NCI-H2227 treated with DMSO at 0.1 percent for 48 hours (cell line): ENCODE results near the gene CHMP4A.
"Not testable (repeated sequence)": the region's sequence is repeated elsewhere in the genome, so short reads cannot be mapped to it uniquely, and the experiment has no call there.

Source experiments
- DNase-seq: peaks from one replicate; lab custom pipeline; 2025; lab: John Stamatoyannopoulos, UW

CHMP4A gene

DNA sequence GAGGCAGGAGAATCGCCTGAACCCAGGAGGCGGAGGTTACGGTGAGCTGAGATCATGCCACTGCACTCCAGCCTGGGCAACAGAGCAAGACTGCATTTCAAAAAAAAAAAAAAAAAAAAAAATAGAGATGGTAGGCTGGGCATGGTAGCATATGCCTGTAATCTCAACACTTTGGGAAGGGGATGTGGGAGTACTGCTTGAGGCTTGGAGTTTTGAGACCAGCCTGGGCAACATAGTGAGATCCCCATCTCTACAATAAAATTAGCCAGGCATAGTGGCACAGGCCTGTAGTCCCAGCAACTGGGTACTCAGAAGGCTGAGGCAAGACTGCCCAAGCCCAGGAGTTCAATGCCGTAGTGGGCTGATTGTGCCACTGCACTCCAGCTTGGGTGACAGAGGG lies 9.7 kb upstream of the CHMP4A start:
- not testable (repeated sequence) for DNase-seq

DNA sequence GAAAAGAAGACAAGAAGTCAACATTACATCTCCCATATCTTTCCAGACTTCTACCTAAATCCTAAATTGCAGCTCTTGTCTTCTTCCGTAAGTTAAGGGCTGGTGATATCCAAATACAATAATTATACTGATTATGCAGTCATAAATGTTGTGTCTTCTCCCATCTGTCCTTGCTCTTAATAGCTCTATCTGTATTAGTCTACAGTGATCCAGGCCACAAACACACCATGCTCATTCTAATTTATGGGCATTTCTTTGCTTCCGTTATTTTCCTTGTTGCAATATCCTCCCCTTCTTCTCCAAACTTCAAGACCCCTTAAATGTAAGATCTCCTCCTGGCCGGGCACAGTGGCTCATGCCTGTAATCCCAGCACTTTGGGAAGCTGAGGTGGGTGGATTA lies 6.2 kb upstream of the CHMP4A start:
- DNase-seq: no peak

DNA sequence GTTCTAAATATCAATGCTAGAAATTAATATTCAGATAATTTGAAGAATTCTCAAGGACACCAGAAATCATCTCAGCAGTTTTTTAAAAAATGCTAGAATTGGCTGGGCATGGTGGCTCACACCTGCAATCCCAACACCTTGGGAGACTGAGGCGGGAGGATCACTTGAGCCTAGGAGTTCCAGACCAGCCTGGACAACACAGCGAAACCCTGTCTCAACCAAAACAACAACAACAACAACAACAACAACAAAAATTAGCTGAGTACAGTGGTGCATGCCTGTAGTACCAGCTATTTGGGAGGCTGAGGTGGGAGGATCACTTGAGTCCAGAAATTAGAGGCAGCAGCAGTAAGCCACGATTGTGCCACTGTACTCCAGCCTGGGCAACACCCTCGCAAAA lies 5.8 kb upstream of the CHMP4A start:
- no peak for DNase-seq

DNA sequence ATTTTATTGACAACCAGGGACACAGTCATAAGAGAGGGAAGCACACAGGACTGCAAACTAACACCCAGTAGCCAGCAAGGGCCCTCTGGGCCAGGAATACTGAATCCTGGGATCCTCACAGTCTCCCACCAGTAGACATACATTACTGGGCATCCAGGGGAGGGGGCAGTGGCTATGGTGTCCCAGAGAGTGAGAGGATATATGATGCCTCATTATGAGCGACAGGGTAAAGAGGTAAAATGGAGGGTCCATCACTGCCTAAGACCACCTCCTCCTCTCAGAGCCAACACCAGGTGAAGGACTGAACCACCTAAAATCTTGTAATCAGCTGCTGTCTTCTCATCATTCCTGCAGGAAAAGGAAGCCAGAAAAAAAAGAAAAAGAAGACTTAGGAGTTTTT lies 3.6 kb upstream of the CHMP4A start:
- not testable (repeated sequence) for DNase-seq

DNA sequence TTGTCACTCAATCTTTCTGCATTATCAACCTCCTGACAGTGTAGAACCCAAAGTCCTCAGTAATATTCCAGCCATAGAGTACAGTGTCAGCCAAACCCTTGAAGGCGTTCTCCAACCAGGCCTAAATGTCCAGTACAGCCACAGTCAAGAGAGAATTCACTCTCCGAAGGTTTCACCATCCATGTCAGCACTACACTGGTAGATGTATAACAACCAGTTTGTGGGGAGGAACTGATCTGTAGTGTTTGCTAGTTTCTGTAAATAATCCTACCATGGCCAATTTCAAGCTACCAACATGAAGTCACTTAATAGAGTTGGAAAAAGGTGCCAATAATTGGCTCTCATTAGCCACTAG lies 3.0 kb upstream of the CHMP4A start:
- no peak for DNase-seq

DNA sequence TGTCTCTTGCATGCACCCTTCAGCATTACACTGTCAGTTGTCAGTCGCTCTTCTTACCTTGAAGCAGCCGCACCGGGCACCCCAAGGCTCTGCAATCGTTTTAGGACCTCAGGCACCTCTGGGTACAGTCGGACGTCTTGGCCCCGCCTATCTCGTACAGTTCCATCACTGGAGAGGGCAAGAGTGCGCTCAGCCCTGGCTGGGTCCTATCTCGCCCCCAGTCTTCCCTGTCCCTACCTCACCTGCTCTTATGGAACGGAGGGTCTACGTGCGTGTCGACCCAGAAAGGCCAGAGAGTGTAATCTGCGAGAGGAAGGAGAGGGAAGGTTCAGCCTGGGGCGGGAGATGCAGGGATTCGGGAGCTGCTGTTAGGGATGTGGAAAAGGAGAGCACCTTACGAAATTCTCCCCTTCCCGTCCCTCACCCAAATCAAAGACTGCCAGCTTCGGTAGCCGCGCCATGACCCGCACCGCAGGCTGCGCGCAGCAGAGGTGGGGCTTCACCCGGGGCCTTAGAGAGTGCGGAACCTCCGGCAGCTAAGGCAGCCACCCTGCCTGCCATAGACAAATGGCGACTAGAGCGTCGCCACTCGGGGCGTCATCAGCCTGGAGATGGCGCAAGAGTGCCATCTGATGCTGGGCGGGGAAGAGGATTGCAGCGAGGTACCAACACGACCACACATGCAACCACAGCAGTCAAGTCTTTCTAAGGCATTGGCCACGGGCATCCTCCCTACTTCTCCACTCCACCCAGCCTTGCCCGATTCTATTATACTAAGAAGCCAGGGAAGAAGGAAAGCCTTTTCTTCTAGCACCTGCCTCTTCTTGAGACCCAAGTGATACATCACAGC lies 2.4 kb upstream of the CHMP4A start, which contains the start of gene MDP1:
MDP1 (minus strand) TSS at position 572 of the 850 bp plus-strand sequence; CDS start at position 461, 111 bp downstream.
- DNase-seq: peak; percentile 83

DNA sequence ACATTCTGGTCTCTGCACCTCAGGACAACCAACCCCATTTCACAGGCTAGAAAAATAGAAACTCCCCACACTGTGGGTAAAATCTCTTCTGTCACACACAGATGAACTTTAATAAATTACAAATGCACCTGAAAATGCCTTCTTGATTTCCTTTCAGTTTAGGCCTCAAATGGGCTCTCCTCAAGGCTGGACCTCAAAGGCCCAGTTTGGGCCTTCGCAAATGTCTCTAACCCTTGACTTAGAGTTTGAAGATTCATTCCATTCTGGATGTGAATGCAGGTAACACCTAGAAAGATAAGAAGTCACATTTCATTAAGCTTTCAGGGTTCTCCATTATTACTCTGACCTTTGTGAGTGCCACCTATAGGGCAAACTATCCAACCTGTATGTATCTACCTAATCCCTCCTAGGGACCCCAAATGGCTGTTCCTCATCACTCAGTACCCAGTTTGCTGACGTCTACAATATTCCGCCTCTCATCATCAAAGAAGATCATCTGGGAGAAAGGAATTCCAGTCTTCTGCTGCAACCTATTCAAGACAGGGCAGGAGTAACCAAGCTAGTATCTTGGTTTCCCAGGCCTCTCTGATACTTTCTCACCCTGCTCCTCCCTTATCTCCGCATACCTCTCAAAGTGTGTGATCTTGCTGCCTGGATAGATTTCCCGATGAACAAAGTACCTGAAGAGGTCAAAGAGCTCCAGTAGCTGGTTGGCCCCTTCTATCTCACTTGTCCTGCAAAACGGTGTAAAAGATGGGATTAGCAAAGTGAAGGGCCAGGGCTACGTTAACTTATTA lies 776 bp upstream of the CHMP4A start:
- DNase-seq: no peak

DNA sequence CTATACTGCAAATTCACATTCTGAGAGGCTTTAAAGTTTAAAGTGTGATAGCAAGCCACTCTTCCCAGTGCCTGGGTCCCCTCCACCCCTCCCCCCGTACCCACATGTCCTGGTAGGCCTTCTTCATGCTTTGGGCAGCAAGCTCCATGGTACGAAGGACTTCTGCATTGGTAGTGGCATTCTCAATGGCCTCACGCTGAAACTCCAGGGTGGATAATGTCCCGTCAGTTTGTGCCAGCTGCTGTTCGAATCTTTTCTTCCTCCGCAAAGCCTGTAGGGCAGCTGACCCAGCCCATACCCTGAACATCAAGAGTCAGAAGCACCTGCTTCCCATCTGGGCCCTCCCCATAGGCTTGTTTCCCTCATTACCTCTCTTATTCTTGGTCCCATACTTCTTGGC lies 2.0 kb downstream of the CHMP4A start:
- DNase-seq: no peak

DNA sequence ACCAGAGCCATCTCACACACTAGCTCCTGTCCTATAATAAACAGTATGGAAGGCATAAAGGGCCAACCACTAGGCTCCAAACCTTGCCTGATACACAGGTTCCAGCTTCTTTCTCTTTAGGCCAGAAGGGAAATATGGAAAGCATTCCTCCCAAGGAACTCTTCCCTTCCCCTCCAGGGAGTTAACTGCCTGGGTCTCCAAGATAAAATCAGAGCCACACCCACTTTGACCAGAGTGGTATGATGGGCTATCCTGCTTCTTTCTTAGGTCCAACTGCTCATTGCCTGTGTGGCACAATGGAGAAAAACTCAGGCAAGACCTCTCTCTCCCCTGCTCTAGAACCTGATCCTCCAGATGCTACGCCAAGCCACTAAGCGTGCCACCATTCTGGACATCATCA lies 5.7 kb downstream of the CHMP4A start:
- DNase-seq: no peak

DNA sequence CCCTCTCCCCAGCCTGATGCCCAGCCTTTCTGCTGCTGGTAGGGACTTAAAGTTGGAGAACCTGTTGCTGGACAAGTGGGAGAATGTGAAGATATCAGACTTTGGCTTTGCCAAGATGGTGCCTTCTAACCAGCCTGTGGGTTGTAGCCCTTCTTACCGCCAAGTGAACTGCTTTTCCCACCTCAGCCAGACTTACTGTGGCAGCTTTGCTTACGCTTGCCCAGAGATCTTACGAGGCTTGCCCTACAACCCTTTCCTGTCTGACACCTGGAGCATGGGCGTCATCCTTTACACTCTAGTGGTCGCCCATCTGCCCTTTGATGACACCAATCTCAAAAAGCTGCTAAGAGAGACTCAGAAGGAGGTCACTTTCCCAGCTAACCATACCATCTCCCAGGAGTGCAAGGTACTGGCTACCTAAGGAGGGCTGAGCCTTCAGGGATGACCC lies 6.2 kb downstream of the CHMP4A start:
- no peak for DNase-seq

DNA sequence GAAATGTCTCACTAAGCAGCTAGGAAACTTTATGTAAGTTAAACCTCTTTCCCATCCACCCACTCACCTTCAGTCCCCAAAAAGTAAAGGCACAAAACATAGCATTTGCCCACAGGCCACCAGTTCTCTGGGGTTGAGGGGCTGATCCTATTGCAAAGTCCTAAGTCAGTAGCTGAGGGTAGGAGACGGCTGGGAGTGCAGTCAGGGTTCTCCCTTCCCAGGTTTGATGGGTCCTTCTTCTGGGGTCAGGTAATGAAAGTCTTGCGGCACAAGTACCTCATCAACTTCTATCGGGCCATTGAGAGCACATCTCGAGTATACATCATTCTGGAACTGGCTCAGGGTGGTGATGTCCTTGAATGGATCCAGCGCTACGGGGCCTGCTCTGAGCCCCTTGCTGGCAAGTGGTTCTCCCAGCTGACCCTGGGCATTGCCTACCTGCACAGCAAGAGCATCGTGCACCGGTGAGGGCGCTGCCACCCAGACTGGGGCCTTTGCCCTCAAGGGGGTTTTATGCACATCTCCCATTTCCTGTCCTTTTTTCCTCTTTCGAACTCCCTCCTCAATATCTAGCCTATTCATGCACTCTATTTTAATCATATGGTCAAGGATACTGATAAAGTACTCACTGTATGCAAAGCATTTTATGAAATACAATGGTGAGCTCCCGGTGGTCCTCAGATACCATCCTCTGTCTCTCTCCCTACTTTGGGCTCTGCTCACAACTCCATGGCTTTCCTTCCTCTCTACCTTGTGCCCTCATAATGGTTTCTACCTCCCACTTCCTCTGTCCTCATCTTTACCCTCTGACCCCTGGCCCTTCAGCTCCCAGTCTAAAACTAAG lies 6.8 kb downstream of the CHMP4A start:
- DNase-seq: no peak

DNA sequence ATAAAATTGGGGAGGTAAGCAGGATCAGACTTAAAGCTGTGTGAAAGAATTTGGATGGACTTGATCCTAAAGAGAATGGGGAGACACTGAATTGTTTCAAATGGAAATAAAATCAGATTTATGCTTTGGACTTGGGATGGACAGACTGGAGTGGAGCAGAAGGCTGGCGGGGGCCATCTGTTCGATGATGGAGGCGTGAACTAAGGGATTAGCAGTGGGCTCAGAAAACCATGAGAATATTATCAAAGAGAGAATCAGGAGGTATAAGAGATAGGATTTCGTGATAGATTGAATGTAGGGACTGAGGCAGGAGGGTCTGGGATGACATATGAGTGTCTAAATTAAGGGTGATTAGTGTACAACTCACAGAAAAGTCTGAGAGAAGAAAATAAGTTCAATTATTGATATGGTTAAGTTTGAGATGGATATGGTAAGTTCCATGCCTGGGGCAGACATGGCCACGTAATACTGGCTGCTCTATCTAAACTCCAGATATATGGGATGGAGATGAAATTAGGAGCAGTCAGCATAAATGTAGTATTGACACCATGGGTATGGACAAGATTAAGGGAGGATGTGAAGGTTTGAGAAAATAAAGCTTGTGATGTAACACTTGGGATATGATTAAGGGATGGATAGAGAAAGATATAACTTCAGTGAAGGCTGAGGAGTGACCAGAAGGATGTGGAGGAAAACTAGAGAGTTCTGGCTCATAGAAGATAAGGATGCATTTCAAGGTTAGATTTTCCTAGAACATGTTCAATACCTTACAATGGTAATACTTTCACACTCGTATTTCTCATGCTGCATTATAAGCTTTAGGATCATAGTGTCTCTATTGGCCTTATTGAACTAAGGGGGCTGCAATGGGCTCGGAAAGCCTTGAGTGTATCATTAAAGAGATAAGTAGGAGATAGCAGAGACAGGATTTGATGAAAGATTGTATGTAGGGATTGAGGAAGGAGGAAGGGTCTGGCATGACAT lies 8.8 kb downstream of the CHMP4A start:
- DNase-seq: no peak

DNA sequence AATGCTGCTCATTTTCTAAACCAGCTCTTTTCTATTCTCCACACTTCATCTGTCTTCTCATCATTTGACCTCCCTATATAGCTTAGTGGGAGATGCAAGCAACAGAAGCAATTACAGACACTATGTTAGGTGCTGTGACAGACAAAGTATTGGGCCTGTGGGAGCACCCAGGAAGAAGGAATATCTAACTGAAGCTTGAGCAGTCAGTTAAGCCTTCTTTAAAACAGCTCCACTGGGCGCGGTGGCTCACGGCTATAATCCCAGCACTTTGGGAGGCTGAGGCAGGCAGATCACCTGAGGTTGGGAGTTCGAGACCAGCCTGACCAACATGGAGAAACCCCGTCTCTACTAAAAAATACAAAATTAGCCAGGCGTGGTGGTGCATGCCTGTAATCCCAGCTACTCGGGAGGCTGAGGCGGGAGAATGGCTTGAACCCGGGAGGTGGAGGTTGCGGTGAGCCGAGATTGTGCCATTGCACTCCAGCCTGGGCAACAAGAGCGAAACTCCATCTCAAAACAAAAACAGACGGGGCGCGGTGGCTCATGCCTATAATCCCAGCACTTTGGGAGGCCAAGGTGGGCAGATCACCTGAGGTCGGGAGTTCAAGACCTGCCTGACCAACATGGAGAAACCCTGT lies 9.9 kb downstream of the CHMP4A start:
- DNase-seq: not testable (repeated sequence)

DNA sequence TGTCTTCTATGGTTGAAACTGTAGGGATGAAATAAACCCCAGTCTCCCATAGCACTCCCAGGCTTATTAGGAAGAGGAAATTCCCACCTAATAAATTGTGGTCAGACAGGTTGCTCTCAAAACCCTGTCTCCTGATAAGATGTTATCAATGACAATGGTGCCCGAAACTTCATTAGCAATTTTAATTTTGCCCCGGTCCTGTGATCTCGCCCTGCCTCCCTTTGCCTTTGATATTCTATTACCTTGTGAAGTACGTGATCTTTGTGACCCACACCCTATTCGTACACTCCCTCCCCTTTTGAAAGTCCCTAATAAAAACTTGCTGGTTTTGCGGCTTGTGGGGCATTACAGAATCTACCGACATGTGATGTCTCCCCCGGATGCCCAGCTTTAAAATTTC lies 10.8 kb downstream of the CHMP4A start:
- DNase-seq: not testable (repeated sequence)

DNA sequence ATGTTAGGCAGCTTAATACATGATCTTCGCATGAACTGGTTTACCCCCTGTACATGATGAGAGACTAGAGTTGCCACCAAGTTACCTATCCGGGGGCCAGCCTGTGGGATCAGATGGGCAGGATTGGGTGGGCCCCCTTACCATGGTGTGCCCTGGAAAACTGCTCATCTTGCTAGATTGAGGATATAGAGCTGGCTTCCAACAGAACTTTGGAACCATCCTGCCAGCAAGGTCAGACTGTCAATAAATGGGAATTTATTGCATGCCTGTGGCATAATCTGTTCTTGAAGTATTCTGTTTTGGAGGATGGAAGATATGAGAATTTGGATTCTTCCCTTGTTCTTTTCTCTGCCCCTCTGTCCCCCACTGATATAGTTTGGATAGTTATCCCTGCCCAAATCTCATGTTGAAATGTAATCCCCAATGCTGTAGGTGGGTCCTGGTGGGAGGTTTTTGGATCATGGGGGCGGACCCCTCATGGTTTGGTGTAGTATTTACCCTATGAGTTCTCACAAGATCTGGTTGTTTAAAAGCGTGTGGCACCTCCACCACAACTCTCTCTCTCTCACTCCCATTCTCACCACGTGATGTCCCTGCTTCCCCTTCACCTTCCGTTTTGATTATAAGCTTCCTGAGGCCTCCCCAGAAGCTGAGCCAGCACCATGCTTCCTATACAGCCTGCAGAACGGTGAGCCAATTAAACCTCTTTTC lies 14.3 kb downstream of the CHMP4A start:
- no peak for DNase-seq

DNA sequence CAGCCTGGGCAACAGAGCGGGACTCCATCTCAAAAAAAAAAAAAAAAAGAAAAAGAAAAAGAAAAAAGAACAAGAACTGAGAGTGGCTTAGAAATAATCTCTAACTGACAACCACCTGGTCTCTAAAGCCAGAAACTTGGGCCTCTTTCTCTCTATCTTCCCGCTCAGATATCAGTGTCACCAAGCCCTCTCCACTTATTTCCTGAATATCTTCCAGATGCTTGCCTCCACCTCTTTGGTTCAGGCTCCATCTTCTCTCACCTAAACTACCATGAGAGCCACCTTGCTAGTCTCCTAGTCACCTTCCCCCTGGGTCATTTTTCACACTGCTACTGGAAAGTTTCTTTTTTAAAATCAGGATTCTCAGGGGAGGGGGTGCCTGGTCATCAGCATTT lies 16.2 kb downstream of the CHMP4A start:
- DNase-seq: no peak

DNA sequence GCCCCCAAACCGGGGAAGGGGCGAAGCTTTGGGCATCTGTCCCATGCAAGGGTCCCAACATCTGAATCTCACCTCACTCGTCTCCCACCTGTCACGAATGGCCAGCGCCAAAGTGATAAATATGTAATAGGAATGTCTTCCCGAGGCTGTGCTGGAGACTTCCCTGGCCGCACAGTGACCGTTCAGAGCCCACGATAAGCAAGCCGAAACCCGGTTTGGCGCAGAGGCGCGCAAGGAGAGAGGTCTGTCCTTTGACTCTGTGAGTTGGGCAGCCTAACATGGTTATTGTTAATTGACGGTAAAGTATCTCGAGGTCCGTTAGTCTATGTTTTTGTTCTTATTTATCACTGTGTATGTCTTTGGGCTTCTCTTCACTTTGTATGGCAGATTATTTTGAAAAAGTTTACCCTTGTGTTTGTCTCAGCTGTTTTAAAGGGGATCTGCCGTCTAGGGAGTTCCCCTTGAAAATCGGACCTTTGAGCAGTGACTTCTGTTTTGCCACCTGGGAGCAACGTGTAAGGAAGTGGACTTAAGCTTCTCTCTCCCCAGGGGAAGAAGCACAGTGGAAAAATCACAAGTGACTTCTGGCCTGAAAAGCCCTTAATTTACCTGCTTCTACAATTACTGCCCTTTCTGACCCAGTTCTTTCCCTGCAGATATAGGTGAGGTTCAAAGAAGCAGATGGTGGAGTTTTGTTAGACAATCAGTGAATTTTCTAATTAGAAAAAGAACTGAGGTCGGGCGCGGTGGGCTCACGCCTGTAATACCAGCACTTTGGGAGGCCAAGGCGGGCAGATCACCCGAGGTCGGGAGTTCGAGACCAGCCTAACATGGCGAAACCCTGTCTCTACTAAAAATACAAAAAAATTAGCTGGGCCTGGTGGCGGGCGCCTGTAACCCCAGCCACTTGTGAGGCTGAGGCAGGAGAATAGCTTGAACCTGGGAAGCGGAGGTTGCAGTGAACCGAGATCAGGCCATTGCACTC lies 16.9 kb downstream of the CHMP4A start:
- DNase-seq: no peak

DNA sequence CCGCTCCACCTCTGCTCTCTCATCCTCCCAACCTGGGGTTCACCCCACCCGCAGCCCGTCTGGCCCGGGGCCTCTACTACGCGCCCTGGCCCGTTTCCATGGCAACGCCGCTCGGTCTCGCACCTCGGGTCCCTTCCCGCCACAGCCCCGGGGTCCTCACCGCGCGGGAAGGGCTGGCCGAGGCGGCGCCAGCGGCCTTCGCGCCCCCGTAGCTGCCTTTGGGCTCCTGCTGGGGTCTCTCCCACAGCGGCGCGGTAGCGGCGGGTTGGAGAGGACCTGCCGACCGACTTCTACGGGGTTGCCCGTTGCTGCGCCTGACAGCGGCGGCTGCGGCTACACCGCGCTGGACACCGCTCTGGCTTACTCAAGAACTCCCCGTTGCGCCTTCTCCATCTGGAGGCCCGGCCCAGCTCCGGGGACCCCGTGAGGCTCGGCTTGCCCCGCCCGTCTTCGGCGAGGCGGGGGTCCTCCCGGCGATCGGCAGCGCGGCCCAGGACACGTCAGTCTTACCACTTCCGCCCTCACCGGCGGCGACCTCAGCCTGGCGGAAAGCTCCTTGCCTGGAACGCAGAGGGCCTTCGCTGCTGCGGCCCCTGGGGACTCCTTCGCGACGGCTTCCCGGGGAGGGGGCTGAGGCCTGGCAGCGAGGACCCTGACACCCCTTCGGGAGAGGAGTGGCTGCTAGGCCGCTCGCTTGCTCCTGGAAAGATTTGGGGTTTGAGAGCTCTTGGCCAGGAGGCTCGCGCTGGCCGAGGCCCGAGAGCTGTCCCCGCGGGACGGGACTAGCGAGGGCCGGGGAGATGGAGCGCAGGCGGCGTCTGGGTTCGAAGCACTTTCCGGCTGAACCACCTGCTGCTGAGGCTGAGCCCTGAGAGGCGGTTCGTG lies 17.9 kb downstream of the CHMP4A start, which contains the start of gene TM9SF1:
TM9SF1 (minus strand) TSS at position 256 of the 885 bp plus-strand sequence. CDS start 422 bp downstream, outside the sequence.
- DNase-seq: peak; percentile 85
